HepG2 (cell line): ENCODE results near the gene DCUN1D2.

Source experiments
- FOSL1 ChIP-seq: sonication (generic); formaldehyde crosslinking; IDR thresholded peaks from 2 replicates; pipeline ENCODE4 v1.9.0; 2021; ENCODE audit warnings: missing genetic modification reagents, borderline replicate concordance
- KLF12 ChIP-seq: sonication (generic); formaldehyde crosslinking; IDR thresholded peaks from 2 replicates; pipeline ENCODE4 v1.4.0; 2020; ENCODE audit warnings: missing genetic modification reagents, borderline replicate concordance
- POLR2A ChIP-seq, 2 experiments: IDR thresholded peaks; 2 replicates each; pipeline ENCODE4 v1.6.1; 2011; ENCODE audit warnings: low read depth in 2 of 2, low read length in 2 of 2, mild to moderate bottlenecking in 1 of 2, moderate library complexity in 1 of 2; ENCODE audit not compliant: insufficient read depth in 1 of 2
- PRDM4 ChIP-seq: sonication (generic); formaldehyde crosslinking; IDR thresholded peaks from 2 replicates; pipeline ENCODE4 v1.9.0; 2021; ENCODE audit warnings: missing genetic modification reagents, borderline replicate concordance
- SIN3A ChIP-seq: IDR thresholded peaks from 2 replicates; pipeline ENCODE4 v1.6.1; 2011; ENCODE audit warnings: low read depth, mild to moderate bottlenecking, control low read depth, low read length, borderline replicate concordance
- ZNF816 ChIP-seq: sonication (generic); formaldehyde crosslinking; IDR thresholded peaks from 2 replicates; pipeline ENCODE4 v1.8.0; 2022; ENCODE audit warnings: missing genetic modification reagents, mild to moderate bottlenecking, borderline replicate concordance
- TF ChIP-seq, protein P1 (sequence below): sonication (generic); formaldehyde crosslinking; IDR thresholded peaks from 2 replicates; pipeline ENCODE4 v1.4.0; 2020; ENCODE audit warnings: missing genetic modification reagents, mild to moderate bottlenecking, borderline replicate concordance
- TF ChIP-seq, protein P2 (sequence below): fragments of 450-650 bp; IDR thresholded peaks from 2 replicates; pipeline ENCODE4 v1.6.1; 2017; ENCODE audit warnings: mild to moderate bottlenecking

GRCh38 chr13:113433391-113433916 is 57.1 kb downstream of the DCUN1D2 start:
- no peak for TF ChIP-seq ZNF816 (CRISPR knock-in tag)
- TF ChIP-seq, protein P1, sequence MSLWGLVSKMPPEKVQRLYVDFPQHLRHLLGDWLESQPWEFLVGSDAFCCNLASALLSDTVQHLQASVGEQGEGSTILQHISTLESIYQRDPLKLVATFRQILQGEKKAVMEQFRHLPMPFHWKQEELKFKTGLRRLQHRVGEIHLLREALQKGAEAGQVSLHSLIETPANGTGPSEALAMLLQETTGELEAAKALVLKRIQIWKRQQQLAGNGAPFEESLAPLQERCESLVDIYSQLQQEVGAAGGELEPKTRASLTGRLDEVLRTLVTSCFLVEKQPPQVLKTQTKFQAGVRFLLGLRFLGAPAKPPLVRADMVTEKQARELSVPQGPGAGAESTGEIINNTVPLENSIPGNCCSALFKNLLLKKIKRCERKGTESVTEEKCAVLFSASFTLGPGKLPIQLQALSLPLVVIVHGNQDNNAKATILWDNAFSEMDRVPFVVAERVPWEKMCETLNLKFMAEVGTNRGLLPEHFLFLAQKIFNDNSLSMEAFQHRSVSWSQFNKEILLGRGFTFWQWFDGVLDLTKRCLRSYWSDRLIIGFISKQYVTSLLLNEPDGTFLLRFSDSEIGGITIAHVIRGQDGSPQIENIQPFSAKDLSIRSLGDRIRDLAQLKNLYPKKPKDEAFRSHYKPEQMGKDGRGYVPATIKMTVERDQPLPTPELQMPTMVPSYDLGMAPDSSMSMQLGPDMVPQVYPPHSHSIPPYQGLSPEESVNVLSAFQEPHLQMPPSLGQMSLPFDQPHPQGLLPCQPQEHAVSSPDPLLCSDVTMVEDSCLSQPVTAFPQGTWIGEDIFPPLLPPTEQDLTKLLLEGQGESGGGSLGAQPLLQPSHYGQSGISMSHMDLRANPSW (CRISPR knock-in tag) = no peak
- TF ChIP-seq KLF12 = no peak
- no peak for TF ChIP-seq SIN3A
- no peak for TF ChIP-seq FOSL1 (CRISPR knock-in tag)
- TF ChIP-seq, protein P2, sequence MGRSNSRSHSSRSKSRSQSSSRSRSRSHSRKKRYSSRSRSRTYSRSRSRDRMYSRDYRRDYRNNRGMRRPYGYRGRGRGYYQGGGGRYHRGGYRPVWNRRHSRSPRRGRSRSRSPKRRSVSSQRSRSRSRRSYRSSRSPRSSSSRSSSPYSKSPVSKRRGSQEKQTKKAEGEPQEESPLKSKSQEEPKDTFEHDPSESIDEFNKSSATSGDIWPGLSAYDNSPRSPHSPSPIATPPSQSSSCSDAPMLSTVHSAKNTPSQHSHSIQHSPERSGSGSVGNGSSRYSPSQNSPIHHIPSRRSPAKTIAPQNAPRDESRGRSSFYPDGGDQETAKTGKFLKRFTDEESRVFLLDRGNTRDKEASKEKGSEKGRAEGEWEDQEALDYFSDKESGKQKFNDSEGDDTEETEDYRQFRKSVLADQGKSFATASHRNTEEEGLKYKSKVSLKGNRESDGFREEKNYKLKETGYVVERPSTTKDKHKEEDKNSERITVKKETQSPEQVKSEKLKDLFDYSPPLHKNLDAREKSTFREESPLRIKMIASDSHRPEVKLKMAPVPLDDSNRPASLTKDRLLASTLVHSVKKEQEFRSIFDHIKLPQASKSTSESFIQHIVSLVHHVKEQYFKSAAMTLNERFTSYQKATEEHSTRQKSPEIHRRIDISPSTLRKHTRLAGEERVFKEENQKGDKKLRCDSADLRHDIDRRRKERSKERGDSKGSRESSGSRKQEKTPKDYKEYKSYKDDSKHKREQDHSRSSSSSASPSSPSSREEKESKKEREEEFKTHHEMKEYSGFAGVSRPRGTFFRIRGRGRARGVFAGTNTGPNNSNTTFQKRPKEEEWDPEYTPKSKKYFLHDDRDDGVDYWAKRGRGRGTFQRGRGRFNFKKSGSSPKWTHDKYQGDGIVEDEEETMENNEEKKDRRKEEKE = no peak
- TF ChIP-seq PRDM4 (CRISPR knock-in tag) = no peak
- TF ChIP-seq POLR2A (IDR thresholded peaks at IDR 0.05; ENCODE audit: insufficient read depth in 1 of 2, low read depth in 2 of 2, low read length in 2 of 2) = no peak
